Measurements from ENCODE around the gene WASHC3.

DNA sequence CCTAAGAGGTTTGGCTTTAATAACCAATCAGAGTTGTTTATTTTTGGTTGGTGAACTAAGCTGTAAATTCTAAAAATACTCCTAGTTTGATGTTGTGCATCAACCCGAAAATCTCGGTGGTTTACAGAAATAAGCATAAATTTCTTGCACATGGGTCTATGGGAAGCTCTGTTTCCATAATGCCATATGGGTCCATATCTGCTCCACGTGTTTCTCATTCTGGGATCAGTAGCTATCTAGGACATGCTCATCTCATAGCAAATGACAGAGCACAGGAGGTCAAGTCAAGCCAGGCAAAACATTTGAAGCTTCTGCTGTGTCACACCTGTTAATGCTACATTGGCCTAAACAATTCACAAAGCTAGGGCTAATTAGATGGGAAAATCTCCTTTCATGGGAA lies 35.1 kb upstream of the WASHC3 start:
- TF ChIP-seq EZH2 (IDR thresholded peaks at IDR 0.05) (no peak), EZH2phosphoT487 (IDR thresholded peaks at IDR 0.05) (no peak)
- TF ChIP-seq, protein P1, sequence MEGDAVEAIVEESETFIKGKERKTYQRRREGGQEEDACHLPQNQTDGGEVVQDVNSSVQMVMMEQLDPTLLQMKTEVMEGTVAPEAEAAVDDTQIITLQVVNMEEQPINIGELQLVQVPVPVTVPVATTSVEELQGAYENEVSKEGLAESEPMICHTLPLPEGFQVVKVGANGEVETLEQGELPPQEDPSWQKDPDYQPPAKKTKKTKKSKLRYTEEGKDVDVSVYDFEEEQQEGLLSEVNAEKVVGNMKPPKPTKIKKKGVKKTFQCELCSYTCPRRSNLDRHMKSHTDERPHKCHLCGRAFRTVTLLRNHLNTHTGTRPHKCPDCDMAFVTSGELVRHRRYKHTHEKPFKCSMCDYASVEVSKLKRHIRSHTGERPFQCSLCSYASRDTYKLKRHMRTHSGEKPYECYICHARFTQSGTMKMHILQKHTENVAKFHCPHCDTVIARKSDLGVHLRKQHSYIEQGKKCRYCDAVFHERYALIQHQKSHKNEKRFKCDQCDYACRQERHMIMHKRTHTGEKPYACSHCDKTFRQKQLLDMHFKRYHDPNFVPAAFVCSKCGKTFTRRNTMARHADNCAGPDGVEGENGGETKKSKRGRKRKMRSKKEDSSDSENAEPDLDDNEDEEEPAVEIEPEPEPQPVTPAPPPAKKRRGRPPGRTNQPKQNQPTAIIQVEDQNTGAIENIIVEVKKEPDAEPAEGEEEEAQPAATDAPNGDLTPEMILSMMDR (IDR thresholded peaks at IDR 0.05): no peak
